Limb (tissue), 2 donors: ENCODE data around the gene CFLAR.
A peak's percentile ranks its signal among the peaks of the same experiment; 100 is the strongest.
"Not testable (repeated sequence)": the region's sequence is repeated elsewhere in the genome, so short reads cannot be mapped to it uniquely, and the experiment has no call there.

ENCODE experiments used
- DNase-seq, 2 donors: peaks; one replicate each; pipeline ENCODE4 v3.0.0-alpha.2; 2016; ENCODE audit errors: extremely low spot score in 2 of 2

Gene CFLAR

DNA sequence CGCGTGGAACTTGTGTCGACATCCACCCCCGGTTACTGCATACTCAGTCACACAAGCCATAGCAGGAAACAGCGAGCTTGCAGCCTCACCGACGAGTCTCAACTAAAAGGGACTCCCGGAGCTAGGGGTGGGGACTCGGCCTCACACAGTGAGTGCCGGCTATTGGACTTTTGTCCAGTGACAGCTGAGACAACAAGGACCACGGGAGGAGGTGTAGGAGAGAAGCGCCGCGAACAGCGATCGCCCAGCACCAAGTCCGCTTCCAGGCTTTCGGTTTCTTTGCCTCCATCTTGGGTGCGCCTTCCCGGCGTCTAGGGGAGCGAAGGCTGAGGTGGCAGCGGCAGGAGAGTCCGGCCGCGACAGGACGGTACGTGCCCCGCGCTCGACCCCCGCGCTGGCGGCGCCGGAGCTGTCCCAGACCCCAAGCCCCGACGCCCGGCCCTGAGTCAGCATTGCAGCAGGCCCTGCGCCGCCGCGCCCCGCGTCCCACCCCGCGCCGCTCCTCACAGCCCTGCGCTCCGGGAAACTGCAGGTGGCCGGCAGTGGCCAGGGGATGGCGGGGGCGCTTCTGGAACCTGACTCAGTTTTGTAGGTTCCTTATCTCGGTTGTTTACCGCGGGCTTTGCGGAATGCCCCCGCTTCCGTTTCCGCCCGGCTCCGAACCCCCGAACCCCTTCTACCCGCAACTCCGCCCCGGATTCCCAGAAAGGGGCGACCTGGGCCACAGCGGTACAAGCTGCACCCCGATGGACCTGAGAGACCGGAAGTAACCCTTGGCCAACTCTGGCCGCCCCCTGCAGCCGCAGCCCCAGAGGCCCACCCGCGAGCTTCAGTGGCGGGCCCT, at the start of gene CFLAR:
Gene CFLAR (plus strand): TSS at position 50 of the 844 bp plus-strand sequence. CDS start 13,702 bp downstream, outside the sequence.
- DNase-seq = peak; percentile 51 to 81

- no peak for DNase-seq
Observed at GRCh38 chr2:201070948-201071478, 45.0 kb upstream of the CFLAR start.

- peak; percentile 92 to 95 for DNase-seq
Observed at GRCh38 chr2:201071479-201072200, 44.3 kb upstream of the CFLAR start, which contains the start of the genes HYCC2 and NDUFB3. Gene HYCC2 (minus strand): TSS chr2:201071671. CDS start chr2:201024009, 47,662 bp downstream. Gene NDUFB3 (plus strand): TSS chr2:201072001. CDS start chr2:201078883, 6,882 bp downstream.

- no peak for DNase-seq
Observed at GRCh38 chr2:201072201-201072530, 43.8 kb upstream of the CFLAR start.

- DNase-seq = no peak
Observed at GRCh38 chr2:201073071-201073470, 42.9 kb upstream of the CFLAR start.

DNA sequence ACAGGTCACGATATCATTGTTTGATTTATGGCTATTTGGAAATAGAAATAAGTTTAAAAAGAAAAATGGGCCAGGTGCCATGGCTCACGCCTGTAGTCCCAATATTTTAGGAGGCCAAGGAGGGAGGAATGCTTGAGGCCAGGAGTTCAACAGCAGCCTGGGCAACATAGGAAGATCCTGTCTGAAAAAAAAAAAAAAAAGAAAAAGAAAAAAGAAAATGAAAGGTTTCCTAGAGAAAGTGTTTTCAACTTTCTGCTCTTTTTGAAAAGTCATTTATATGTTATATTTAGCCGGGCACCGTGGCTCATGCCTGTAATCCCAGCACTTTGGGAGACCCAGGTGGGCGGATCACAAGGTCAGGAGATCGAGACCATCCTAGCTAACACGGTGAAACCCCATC, 41.0 kb upstream of the CFLAR start:
- no peak for DNase-seq

GRCh38 chr2:201084863-201085262, 31.1 kb upstream of the CFLAR start:
- DNase-seq = no peak

DNA sequence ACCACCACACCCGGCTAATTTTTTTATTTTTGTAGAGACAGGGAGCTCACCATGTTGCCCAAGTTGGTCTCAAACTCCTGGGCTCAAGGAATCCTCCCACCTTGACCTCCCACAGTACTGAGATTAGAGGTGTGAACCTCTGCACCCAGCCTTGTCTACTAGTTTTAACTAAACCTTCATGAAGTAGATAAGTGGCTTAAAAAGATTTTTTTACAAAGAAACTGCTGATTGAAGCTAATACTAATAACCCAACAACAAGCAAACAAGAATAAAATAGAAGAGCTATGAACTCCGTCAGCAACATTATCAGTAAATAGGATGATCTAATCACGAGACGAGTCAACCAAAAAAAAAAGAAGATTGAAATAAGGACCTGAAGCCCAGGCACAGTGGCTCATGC, 25.4 kb upstream of the CFLAR start:
- DNase-seq = no peak

DNA sequence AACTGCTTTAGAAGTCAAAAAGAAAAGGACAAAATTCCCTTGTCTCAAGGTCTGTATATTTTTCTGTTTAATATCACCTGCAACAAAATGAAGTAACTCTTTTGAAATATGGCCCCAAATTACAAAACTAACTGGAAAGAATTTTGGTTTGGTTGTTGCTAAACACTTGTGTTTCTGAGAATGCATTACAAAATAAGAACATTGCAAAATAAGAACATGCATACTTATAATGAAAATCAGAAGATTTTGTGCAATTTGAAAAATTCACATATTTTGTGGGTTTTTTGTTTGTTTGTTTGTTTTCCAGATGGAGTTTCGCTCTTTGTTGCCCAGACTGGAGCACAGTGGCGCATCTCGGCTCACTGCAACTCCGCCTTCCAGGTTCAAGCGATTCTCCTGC, 22.4 kb upstream of the CFLAR start:
- DNase-seq = no peak

DNA sequence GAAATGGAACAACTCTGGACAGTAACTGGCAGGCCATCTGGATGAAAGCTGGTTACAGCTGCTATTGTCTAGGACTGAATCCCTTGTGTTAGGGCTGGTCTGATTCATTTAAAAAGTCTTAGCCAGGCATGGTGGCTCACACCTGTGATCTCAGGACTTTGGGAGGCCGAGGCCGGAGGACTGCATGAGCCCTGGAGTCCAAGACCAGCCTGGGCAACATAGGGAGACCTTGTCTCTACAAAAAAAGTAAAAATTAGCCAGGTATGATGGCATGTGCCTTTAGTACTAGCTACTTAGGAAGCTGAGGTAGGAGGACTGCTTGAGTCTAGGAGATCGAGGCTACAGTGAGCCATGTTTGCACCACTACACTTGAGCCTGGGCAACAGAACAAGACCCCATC, 15.5 kb upstream of the CFLAR start:
- DNase-seq = no peak

GRCh38 chr2:201105759-201106158, 10.2 kb upstream of the CFLAR start:
- DNase-seq = no peak

GRCh38 chr2:201107624-201108023, 8.3 kb upstream of the CFLAR start:
- no peak for DNase-seq

GRCh38 chr2:201108341-201108740, 7.6 kb upstream of the CFLAR start:
- no peak for DNase-seq

DNA sequence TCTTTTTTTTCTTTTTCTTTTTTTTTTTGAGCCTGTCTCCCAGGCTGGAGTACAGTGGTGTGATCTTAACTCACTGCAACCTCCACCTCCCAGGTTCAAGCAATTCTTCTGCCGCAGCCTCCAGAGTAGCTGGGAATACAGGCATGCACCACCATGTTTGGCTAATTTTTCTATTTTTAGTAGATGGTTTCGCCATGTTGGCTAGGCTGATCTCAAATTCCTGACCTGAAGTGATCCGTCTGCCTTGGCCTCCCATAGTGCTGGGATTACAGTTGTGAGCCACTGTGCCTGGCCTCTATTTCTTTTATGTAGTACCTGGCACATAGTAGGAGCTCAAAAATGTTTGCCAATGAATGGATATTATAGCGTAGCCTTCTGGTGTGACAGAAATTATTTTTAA, 6.8 kb upstream of the CFLAR start:
- DNase-seq = no peak

- DNase-seq = no peak
Observed at GRCh38 chr2:201110615-201111014, 5.3 kb upstream of the CFLAR start.

DNA sequence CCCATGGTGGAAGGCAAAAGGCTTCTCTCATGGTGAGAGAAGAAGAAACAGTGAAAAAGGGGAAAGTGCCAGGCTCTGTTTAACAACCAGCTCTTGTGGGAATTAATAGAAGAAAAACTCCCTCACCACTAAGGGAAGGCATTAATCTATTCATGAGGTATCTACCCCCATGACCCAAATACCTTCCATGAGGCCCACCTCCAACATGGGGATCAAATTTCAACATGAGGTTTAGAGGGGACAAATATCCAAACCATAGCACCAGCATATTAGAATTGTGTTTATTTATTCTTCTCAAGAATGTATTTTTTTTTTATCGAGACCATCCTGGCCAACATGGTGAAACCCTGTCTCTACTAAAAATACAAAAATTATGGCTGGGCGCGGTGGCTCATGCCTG, 4.9 kb upstream of the CFLAR start:
- no peak for DNase-seq

DNA sequence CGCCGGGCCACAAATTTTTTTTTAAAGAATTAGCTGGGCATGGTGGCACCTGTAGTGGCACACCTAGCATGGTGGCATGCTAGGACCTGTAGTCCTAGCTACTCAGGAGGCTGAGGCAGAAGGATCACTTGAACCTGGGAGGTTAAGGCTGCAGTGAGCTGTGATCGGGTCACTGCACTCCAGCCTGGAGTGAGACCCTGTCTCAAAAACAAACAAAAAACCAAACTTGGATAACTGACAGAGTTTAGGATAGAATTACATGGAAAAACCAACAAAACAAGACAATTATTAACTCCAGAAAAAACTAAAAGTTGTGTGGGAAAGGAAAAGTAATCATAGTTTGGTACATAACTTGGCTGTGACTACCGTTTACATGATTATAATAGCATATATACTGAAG, 1.6 kb upstream of the CFLAR start:
- no peak for DNase-seq

DNA sequence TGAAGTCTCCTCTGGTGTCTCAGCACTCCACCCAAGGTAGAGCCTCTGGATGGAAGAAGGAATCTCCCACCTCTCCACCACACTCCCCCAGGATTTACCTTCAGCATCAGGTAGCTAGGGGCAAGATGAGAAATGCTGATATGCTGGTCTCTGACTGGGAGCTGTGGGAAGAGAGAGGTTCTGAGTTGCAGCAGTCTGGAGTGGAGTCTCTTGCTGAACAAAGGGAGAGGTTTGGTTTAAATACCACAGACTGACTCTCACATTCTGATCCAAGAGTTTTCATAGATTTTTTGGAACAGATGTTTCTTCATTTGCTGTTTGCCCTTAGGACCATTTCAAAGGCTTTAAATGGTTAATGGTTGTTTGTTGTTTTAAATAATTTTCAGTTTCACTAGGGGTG, 1.1 kb upstream of the CFLAR start:
- no peak for DNase-seq

DNA sequence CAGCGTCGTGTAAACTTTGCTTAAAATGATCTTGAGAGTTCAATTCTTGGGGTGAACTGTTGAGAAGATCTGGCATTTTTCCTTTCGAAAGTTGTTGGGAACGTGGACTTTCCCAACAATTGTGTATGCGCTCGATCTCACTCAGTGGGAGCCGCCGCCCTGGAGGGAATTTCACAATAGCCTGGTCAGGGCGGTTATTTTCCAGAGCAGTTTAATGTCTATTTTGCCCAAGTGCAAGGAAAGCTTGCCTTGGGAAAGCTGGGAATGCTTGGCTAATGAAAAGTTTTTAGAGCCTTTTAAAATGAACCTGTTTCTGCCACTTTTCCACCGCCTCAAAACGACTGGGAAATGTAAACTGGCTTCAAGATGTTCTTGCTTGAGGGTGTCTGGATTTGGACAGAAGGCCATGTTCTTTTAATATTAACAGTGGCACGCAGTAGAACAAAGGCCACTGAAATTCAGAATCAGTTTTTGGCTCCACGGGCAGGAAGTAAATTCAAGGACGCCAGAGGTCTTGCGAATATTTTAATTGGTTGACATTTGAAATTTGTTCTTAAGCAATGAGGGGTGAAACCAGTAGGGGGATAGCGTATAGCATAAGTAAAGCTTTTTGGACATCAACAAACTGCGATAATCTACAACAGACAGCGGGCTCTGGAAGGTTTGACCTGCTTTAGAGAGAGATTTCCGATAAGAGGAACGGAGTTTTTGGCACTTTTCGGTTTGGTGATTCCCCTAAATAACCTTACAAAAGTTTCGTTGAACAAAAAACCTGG, 1.2 kb downstream of the CFLAR start:
- DNase-seq = peak in 1 of 2 donors; percentile 50

- DNase-seq = not testable (repeated sequence)
Observed at GRCh38 chr2:201117735-201118094, 1.8 kb downstream of the CFLAR start.

GRCh38 chr2:201118121-201118960, 2.4 kb downstream of the CFLAR start:
- peak; percentile 67 to 83 for DNase-seq
